DMS114 treated with DMSO at 0.1 percent for 48 hours (cell line): ENCODE results near the gene CFAP100.

Experiments
- DNase-seq: peaks from one replicate; lab custom pipeline; 2025; ENCODE audit not compliant: unreplicated experiment; lab: John Stamatoyannopoulos, UW

Gene CFAP100

DNA sequence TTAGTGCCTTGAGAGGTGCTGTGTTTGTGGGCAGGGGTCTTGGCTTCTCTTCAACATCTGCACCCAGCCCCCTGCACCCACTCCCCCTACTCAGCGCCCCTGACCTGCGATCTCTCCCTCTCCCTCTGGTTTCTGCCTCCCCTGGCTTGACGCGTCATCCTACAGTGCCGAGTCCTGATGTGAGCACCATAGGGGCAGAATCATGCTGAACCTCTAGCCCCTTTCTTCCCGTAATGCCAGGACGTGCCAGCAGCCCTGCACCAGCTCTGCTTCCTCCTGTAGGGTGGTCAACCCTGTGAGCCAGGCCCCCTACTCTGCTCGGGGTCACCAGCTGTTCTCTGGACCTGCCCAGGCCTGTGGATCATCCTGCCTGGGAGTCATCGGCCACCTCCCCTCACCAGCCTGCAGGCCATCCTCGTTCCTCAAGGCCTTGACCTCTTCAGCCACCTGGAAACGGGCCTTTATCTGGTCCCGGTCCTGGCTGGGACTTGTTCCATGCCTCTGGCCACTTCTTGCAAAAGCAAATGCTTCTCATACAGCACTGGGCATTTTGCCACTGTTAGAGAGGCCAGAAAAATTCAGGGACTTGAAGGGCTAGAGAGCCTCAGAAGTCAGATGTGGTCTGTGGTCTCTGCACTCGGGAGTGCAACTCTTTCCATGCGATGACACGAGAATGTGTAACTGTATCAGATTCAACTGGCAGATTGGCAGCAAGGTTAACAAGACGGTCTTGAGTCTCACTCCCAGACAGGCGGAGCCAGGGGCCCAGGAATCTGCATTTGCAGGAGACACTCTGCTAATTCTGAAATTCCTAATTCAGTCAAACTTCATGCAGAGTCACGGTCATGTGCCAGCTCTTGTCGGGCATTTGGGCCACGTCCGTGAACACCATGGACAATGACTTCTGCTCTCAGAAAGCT, 20.8 kb upstream of the CFAP100 start:
- DNase-seq, result no peak

DNA sequence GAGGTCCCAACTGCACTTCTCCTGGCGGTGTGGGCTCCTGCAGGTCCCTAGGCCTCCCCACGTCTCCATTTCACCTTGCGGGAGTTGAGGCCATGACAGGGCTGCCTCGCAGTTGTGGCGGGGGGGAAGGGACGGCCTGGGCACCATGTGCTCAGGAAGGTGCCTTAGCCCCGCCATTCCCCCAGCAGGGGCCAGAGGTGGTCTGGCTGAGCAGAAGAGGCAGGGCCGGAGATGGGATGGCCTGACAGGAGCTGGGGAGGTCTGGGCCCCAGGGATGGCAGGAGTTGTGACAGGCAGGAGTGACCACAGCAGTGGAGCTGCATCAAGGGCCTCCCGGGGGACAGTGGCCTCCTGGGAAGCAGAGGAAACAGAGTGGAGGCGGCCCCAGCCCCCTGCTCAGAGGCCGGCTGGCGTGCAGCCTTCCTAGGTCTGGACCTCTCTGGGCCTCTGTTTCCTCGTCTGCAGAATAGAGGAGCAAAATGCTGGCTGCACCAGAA, 18.8 kb upstream of the CFAP100 start:
- no peak for DNase-seq

DNA sequence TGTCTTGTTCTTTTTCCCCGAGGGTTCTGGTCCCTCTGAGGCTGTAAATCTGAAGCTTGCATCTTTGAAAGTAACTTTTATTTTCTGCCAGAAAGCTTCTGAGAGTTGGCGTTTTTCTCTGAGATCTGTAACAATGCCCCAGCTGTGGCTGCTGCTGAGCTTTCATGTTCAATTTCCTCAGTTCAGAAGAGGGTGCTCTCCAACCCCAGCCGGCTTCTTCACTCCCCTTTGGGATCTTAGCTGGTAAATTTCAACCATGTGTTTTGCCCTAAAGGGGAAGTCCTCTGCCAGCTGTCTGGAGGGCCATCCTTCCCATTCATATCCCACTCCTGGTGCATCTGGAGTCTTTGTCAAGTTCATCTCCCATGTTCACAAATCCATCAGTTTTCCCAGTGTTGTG, 18.3 kb upstream of the CFAP100 start:
- no peak for DNase-seq

DNA sequence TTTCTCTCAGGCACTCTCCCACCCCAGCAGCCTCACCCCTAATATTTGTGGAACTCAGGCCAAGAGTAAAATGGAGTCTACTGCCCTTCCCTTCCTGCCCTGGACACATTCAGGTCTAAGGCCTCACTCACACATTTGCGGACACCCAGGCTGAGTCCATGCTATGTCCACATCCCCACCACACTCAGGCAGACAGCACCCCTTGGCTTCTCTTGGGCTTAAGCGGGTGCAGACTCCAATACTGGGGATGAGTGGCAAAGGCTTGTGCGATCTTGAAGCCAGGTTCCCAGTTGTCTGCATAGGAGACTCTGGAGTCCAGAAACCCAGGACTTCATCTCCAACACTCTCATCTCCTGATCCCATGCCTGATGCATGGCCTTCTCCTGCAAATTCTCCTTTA, 17.5 kb upstream of the CFAP100 start:
- no peak for DNase-seq

DNA sequence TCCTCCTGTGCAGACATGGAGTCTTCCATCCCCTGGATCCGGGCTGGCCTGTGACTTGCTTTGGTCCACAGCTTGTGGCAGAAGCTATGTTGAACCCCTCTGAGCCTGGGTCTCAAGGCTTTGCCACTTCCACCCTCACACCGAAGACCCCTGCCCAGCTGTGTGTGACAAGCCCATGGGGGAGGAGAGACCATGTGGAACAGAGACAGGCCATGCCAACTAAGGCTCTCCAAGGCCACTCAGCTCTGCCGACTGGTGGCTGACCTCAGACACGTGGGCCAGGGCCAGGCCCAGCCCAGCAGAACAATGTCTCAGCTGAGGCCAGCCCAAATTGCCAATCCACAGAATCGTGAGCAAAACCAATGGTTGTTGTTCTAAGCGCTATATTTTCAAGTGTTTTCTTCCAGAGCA, 16.4 kb upstream of the CFAP100 start:
- DNase-seq, result no peak

DNA sequence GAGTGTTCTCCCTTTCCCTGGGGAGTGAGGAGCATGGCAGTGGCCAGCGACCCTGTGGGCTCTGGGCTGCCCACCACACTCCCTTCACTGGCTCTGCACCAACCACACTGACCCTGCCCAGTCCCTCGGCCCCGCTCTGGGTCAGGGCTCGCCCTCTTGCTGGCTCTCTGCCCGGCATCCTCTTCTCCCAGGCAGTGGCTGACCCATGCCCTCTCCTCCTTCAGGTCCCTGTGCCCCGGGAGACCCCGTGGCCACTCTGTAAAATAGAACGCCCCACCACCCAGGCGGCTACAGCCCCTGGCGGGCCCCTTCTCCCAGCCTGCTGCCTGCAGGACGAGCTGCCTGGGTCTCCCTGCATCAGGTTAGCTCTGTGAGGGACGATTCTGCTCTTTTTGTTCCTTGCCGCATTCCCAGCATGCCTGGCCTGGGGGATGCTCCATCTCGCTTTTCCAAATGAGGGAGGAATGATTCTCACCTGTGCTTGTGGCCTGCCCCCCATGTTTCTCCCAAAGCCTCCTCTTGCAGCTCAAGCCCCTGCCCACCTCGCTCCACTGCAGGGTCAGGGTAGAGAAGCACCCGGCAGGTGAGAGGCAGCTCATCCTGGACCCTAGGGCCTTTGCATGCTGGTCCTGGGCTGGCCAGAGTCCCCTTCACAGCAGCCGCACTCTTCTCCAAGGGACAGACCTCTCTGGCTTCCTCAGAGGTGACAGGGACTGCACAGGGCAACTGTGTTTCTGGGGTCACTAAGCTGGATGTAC, 14.5 kb upstream of the CFAP100 start:
- no peak for DNase-seq

DNA sequence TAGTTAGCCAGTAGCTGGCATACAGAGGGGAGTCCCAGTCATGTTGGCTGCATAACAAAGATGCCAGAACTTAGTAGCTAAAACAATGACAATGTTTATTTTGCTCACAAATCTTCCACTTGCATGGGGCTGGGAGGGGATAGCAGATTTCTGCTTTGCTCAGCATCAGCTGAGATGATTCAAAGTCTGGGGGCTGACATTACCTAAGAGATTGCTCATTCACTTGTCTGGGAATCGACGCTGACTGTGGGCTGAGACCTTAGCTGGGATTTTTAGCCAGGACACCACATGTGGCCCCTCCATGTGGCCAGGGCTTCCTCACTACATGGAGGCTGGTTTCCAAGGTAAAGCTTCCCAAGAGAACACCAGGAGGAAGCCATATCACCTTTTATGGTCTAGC, 12.7 kb upstream of the CFAP100 start:
- DNase-seq, result no peak

DNA sequence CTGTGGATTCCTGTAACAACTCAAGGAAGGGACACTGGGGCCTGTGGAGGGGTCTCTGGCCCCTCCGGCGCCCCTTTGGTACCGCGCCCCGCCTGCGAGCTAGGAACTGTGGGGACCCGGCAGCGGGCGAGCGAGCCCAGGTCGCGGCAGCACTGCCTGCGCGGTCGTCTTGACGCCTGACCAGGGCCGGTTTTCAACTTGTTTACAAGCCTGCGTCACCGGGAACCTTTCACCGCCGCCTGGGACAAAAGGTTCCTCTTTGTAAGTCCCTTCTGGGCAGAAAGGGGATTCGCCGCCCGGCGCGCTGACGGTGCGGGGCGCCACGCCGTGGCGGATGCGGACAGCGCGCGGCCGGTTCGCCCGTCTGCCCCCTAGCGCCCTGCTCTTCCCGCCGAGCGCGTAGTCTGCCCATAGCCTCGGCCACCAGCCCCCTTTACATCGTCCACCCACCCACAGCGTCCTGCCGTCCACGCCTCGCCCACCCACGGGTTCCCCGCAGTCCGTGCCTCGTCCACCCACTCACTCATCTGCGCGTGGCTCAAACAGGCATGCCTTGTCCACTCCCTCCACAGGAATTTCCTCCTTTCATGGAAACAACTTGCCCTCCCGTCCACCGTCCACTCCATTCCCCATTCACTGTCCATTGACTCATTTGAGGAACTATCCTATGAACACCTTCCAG, 5.5 kb upstream of the CFAP100 start:
- DNase-seq, result peak; percentile 69

DNA sequence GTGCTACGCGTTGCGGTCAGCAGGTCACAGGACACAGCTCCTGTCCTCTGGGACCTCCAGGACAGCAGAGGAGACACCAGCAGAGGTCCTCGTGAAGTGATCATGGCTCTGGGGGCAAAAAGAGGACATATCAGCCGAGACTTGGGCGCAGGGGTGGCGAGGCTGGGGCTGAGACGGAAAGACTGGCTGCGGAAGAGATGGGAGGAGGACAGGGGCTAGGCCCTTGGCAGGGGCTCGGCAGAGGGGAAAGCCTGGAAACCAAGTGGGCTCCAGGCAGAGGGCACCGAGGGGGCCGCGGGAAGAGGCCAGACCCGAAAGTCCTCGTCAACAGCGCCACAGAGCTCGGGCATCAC, 4.9 kb upstream of the CFAP100 start:
- no peak for DNase-seq

DNA sequence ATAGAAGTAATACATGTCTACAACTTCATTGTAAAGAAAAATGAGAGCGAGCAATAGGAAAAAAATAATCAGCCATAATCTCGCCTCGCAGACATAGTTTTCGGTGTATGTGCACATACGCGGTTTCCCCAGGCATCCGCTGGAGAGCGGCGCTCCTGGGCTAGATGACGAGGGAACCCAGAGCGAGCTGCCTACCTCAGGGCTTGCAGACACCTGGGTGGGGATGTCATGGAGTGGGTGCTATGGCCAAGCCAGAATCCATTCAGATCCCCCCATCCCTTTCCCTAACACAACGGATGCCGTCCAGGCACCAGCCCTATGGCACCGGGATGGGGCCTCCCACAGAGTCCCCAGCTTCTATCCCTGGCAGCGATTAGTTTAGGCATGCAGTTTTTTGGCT, 4.5 kb upstream of the CFAP100 start:
- no peak for DNase-seq

DNA sequence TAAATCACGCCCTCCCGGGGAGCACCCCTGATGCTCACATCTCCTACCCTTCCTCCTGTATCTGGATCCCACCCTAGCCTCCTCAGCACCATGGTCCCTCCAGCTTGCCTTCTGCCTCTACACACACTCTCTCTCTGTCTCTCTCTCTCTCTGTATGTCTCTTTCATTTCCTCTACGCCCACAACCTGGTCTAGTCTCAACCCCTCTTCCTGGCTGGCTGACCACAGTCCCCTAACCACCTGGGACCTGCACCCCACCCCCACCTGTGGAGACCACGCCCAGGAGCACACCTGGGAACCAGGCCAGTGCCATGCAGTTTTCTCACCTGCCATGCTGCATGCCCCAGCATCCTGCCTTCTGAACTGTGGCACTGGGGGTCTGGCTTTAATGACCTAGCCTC, 4.0 kb upstream of the CFAP100 start:
- no peak for DNase-seq

DNA sequence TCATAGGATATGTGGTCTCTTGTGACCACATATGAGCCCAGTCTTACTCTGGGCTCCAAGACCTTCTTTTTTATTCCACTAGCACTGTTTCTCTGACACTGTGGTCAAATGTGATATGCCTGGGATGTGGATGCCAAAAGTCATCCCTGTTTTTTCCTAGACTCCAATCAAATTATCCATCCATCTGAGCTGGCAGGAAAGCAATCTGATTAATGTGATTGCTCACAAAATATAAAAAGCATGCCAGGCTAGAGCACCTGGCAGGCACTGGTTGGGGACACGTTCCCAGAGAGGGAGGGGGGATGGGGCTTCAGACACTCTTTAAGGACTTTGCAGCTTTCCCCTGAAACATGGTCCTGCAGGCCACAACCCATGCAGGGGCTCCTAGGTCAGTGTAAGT, 3.1 kb upstream of the CFAP100 start:
- DNase-seq, result no peak

DNA sequence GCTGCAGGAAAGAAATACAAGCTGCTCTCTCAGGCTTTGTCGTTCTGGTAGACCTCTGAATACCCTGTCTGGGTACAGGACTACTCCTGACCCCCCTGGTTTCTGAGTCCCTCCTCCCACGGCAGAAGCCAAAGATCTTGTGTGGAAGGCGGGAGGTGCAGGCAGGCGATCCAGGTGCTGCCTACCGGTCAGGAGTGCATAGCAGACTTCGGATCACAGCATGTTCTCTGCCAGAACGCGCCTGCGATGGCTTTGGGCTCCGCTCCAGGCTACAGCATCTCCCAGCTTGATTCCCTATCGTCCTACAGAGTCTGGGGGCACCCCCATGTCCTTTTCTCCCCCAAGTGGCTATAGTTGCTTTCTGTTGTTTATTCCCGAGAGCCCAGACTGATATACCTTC, 2.5 kb upstream of the CFAP100 start:
- DNase-seq, result no peak

DNA sequence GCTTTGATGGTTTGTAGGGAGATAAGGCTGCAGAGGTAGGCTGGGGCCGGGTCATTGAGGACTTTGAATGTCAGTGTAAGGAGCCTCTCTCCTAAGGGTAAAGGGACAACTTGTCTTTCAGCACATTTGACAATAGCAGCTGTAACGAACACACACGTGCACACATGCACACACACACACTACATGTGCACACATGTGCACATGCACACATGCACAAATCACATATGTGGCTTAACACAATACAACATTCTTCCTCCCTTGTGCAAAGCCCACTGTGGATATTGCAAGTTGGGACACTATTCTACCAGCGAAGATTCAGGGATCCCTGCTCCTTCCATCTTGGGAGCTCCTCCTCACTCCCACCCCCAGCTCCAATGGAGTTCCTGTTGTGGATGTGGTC, 1.1 kb upstream of the CFAP100 start:
- DNase-seq, result no peak

DNA sequence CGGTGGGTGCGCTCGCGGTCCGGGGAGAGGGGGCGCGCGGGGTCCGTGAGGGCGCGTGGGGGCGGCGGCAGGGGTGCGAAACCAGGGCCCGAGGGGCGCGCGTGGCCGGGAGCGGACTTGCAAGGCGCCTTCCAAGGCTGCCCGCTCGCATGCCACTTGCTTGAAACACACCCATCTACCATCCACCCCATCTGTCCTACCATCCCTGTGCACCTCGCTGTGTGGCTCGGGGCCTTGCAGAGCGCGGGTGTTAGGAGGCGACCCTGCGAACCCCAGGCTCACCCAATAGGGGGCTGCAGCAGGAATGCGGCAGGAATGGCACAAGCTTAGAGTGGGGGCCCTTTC, 240 bp downstream of the CFAP100 start:
- no peak for DNase-seq

DNA sequence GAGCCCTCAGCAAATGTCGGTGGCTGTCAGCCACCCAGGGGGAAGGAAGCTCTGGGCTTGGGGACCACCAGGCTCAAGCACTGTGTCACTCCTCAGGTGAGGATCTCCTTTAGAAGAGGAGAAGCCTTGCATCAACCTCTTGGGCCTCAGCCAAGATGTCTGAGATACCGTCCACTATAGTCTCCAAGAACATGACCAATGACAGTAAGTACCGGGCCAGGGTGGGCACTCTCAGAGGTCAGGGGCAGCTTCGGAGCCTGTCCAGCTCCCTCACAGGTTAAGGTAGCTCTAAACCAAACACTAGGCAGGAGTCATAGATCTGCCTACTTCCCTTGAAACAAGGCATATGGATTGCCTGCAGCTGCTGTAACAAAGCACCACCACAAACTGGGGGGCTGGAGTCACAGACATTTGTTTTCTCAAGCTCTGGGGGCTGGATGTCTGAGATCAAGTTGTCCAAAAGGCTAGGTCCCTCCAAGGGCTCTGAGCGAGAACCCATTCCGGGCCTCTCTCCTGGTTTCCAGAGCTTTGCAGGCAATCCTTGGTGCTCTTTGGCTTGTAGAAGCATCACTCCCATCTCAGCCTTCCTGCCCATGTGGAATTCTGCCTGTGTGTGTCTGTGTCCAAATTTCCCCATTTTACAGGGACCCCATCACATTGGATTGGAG, 1.3 kb downstream of the CFAP100 start:
- DNase-seq, result no peak

DNA sequence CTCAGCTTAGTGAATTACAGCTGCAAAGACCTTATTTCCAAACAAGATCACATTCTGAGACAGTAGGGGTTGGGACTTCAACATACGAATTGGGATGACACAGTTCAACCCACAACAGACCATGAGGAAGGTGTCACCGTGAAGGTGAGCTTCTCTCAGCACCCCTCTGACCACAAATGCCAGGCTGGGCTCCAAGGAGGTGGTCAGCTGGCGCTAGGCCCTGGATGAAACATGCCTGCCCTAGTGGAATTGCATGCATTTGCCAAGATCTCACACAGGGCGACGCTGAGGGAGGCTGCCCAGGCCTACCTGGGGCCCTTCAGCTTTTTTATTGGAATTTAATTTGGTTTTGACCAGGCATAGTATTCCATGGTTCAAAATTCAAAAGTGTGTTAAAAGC, 1.8 kb downstream of the CFAP100 start:
- no peak for DNase-seq

DNA sequence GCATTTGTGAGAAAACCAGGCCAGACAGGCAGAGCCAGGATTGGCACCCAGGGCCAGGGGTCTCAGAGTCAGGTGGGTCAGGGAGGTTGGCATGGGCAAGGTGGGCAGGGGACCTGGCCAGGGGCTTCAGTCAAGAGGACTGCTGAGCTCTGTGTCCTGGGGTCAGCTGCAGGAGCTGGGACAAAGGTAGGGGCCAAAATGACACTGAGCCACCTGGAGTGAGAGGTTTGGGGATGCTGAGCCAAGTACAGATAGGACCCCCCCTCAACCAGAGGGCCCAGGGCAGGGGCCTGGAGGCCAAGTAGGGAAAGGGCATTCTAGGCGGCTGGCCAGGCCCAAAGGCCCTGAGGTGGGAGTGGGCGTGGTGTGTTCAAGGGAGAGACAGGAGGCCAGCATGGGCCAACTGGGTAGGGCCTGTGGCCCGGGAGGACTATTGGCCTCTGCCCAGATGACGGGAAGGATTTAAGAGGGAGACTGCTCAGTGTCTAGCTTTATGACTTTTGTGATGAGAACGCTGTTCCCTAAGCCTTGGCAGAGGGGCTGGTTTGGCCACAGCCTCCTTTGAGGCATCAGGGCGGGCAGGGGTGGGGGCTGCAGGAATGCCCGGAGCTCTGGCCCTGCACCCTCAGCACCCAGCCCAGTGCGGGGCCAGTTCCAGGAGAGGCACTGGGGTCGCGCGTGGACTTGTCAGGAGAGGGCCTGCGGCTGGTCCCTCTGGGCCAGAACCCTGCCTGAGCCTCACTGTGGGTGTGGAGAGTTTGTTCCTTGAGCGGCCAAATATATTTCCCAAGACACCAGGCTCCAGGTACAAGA, 3.1 kb downstream of the CFAP100 start:
- DNase-seq, result no peak

DNA sequence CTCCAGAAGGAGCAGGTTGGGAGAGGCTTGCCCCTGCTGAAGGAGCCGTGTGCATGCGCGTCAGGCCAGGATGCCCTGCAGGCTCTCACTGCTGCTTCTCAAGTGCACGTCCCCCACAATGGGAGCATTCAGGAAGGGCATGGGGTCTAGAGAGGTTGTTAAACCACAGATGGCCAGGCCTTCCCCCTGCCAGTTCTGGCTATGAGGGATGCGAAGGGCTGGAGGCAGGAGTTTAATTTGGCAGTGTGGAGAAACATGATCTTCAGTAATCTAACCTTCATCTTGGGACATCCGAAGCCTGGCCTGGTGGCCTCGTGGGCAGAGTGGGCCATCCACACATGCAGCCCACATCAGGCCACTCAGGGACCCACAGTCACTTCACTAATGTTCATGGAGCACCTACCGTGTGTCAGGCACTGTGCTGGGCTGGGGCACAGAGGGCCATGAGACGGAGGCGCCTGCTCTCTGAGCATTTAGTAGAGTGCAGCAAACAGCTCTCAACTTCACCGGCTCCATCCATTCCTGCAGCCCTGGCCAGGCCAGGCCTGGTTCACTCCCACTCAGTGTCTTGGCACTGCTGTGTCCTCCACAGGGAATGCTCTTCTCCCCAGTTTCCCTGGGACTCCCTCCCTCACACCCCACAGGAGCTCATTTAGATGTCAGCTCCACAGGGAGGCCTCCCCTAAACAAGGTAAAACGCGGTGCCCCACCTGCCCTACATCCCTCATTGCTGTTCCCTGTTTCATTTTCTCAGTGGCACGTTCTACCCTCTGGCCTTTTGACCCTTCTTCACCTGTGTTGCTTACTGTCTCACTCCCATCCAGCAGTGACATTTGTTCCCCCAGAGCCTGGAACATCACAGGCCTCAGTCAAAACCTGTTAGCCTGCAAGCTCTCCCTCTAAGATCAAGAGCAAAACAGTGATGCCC, 4.0 kb downstream of the CFAP100 start:
- DNase-seq, result no peak
